SK-N-SH (cell line): ENCODE data around the gene LILRB4. TPM values are rescaled to one million over a fixed set of nuclear protein-coding genes. Genes with fewer than 3 reads are reported as not detected.

Source experiments
- CTCF ChIA-PET: fragments of 300-600, 350-600 bp; formaldehyde crosslinking; extraction: SDS; loops from one replicate; lab custom pipeline; 2021; lab: Yijun Ruan, JAX
- POLR2A ChIA-PET: fragments of 350-600 bp; sonication (Branson Sonifier 250); formaldehyde crosslinking; extraction: SDS; loops from one replicate; lab custom pipeline; 2020; ENCODE audit warnings: antibody characterized with exemption, inconsistent platforms; lab: Yijun Ruan, JAX
- DNase-seq: peaks from one replicate; pipeline ENCODE4 v3.0.0; 2012
- H2AFZ ChIP-seq: fragments of 200-600 bp; sonication (generic); 2 replicates; pipeline ENCODE4 v1.8.1; 2016; ENCODE audit warnings: antibody characterized with exemption, mild to moderate bottlenecking, low read depth
- H3F3A ChIP-seq: fragments of 200-600 bp; sonication (generic); replicated peaks from 2 replicates; pipeline ENCODE3; 2016; ENCODE audit warnings: antibody characterized with exemption, mild to moderate bottlenecking; ENCODE audit not compliant: insufficient read depth
- H3K27ac ChIP-seq, 2 experiments: fragments of 200-500 bp in 1 of 2; fragments of 200-600 bp in 1 of 2; sonication (Bioruptor generic) in 1 of 2; sonication (generic), shearing (Covaris generic) in 1 of 2; 2 replicates each; pipeline versions ENCODE4 v1.5.1 to v1.6.1; 2014 to 2016; ENCODE audit warnings: low read depth in 2 of 2, inconsistent platforms in 1 of 2, low read length in 1 of 2, mild to moderate bottlenecking in 1 of 2, mixed read lengths in 1 of 2
- H3K27me3 ChIP-seq: fragments of 200-600 bp; sonication (generic), shearing (Covaris generic); 2 replicates; pipeline ENCODE4 v1.6.1; 2016; ENCODE audit warnings: mixed run types; ENCODE audit not compliant: insufficient read depth
- H3K36me3 ChIP-seq, 2 experiments: fragments of 200-500 bp in 1 of 2; fragments of 200-600 bp in 1 of 2; sonication (Bioruptor generic) in 1 of 2; sonication (generic) in 1 of 2; replicated peaks in 1 of 2; 2 replicates each; pipeline versions ENCODE3 to v1.5.1; 2014 to 2016; ENCODE audit warnings: low read length in 1 of 2, mild to moderate bottlenecking in 1 of 2; ENCODE audit not compliant: insufficient read depth in 2 of 2, control insufficient read depth in 1 of 2
- H3K4me1 ChIP-seq, 2 experiments: fragments of 200-500 bp in 1 of 2; fragments of 200-600 bp in 1 of 2; sonication (Bioruptor generic) in 1 of 2; sonication (generic), shearing (Covaris generic) in 1 of 2; 2 replicates each; pipeline versions ENCODE4 v1.5.1 to v1.6.1; 2014 to 2016; ENCODE audit warnings: low read depth in 1 of 2, low read length in 1 of 2, mixed run types in 1 of 2; ENCODE audit not compliant: insufficient read depth in 2 of 2, control insufficient read depth in 1 of 2
- H3K4me2 ChIP-seq: fragments of 200-600 bp; sonication (generic), shearing (Covaris generic); 2 replicates; pipeline ENCODE4 v1.6.1; 2017; ENCODE audit warnings: mixed run types
- H3K4me3 ChIP-seq, 2 experiments: fragments of 200-500 bp in 1 of 2; fragments of 200-600 bp in 1 of 2; sonication (Bioruptor generic) in 1 of 2; sonication (generic), shearing (Covaris generic) in 1 of 2; 2 replicates each; pipeline versions ENCODE4 v1.5.1 to v1.8.1; 2014 to 2016; ENCODE audit warnings: low read depth in 2 of 2, inconsistent platforms in 1 of 2, low read length in 1 of 2, mild to moderate bottlenecking in 1 of 2, mixed read lengths in 1 of 2, moderate library complexity in 1 of 2
- H3K79me2 ChIP-seq: fragments of 200-600 bp; sonication (generic); 2 replicates; pipeline ENCODE4 v1.8.1; 2017; ENCODE audit warnings: mild to moderate bottlenecking; ENCODE audit not compliant: insufficient read depth
- H3K9ac ChIP-seq: fragments of 200-600 bp; sonication (generic); 2 replicates; pipeline ENCODE4 v1.6.1; 2017; ENCODE audit warnings: mixed run types
- H3K9me2 ChIP-seq: fragments of 200-600 bp; sonication (generic); 2 replicates; pipeline ENCODE4 v1.6.1; 2017; ENCODE audit warnings: mixed run types
- H3K9me3 ChIP-seq: fragments of 200-600 bp; sonication (generic); 2 replicates; pipeline ENCODE4 v1.6.1; 2017; ENCODE audit warnings: mixed run types, mild to moderate bottlenecking, moderate library complexity
- H4K20me1 ChIP-seq: fragments of 200-600 bp; sonication (generic); 2 replicates; pipeline ENCODE4 v1.6.1; 2017; ENCODE audit warnings: mild to moderate bottlenecking, mixed run types; ENCODE audit not compliant: insufficient read depth
- CHD2 ChIP-seq: fragments of 150-350 bp; IDR thresholded peaks from 2 replicates; pipeline ENCODE4 v1.6.1; 2018; ENCODE audit warnings: low read length; ENCODE audit not compliant: partially characterized antibody
- GABPA ChIP-seq: IDR thresholded peaks from 2 replicates; pipeline ENCODE4 v1.4.0; 2012; ENCODE audit warnings: low read depth, mild to moderate bottlenecking
- JUND ChIP-seq: IDR thresholded peaks from 2 replicates; pipeline ENCODE4 v1.4.0; 2012
- NRF1 ChIP-seq: IDR thresholded peaks from 2 replicates; pipeline ENCODE4 v1.6.1; 2012; ENCODE audit warnings: low read depth, mild to moderate bottlenecking, low read length
- POLR2AphosphoS5 ChIP-seq: IDR thresholded peaks from 2 replicates; pipeline ENCODE4 v1.6.1; 2012; ENCODE audit warnings: low read depth, low read length
- RAD21 ChIP-seq: IDR thresholded peaks from 2 replicates; pipeline ENCODE4 v1.6.1; 2012; ENCODE audit warnings: mild to moderate bottlenecking, low read length
- RXRA ChIP-seq: IDR thresholded peaks from 2 replicates; pipeline ENCODE4 v1.4.0; 2012; ENCODE audit warnings: low read depth, mild to moderate bottlenecking, borderline replicate concordance
- SIN3A ChIP-seq: IDR thresholded peaks from 2 replicates; pipeline ENCODE4 v1.6.1; 2012; ENCODE audit warnings: low read depth, mild to moderate bottlenecking, low read length, moderate library complexity, borderline replicate concordance
- SMC3 ChIP-seq: IDR thresholded peaks from 2 replicates; pipeline ENCODE4 v1.6.1; 2012; ENCODE audit warnings: low read depth, low read length, improper control_type of control experiment
- WGBS: methylation state at CpG from one replicate; pipeline ENCODE4 v1.1.6; 2017; ENCODE audit warnings: low lambda C conversion rate; 5-methylcytosine and 5-hydroxymethylcytosine counted together
- polyA plus RNA-seq, 3 experiments: library from polyadenylated mRNA; depleted of rRNA; stranded (reverse); fragments of >200 nt; gene quantifications; 2 replicates each; pipeline ENCODE4 v1.2.3, GENCODE V29; 2012
- TF ChIP-seq, protein P1 (sequence below): fragments of 150-350 bp; IDR thresholded peaks from 2 replicates; pipeline ENCODE4 v1.6.1; 2016; ENCODE audit warnings: mild to moderate bottlenecking, low read depth, low read length
- TF ChIP-seq, protein P2 (sequence below): IDR thresholded peaks from 2 replicates; pipeline ENCODE4 v1.6.1; 2012; ENCODE audit warnings: mild to moderate bottlenecking, low read depth, low read length, moderate library complexity
- TF ChIP-seq, protein P3 (sequence below): fragments of 150-350 bp; IDR thresholded peaks from 2 replicates; pipeline ENCODE4 v1.6.1; 2017; ENCODE audit warnings: antibody characterized with exemption, low read length, low read depth, borderline replicate concordance
- TF ChIP-seq, protein P4 (sequence below): IDR thresholded peaks from 2 replicates; pipeline ENCODE4 v1.4.0; 2012; ENCODE audit warnings: low read depth

The LILRB4 gene
- polyA plus RNA-seq, 1 of the 3 experiments (the other 2 are of a cell fraction): not detected

DNA sequence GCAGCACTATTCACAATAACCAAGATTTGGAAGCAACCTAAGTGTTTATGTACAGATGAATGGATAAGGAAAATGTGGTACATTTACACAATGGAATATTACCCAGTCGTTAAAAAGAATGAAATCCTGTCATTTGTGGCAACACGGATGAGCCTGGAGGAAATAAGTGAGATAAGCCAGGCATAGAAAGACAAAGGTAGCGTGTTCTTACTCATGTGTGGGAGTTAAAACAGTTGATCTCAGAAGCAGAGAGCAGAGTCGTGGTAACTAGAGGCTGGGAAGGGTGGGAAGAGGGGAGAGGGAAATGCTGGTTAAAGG lies 29.5 kb downstream of the LILRB4 start (continued):
- TF ChIP-seq, protein P1, sequence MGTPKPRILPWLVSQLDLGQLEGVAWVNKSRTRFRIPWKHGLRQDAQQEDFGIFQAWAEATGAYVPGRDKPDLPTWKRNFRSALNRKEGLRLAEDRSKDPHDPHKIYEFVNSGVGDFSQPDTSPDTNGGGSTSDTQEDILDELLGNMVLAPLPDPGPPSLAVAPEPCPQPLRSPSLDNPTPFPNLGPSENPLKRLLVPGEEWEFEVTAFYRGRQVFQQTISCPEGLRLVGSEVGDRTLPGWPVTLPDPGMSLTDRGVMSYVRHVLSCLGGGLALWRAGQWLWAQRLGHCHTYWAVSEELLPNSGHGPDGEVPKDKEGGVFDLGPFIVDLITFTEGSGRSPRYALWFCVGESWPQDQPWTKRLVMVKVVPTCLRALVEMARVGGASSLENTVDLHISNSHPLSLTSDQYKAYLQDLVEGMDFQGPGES: no peak
- TF ChIP-seq GABPA (no peak), NRF1 (no peak)

DNA sequence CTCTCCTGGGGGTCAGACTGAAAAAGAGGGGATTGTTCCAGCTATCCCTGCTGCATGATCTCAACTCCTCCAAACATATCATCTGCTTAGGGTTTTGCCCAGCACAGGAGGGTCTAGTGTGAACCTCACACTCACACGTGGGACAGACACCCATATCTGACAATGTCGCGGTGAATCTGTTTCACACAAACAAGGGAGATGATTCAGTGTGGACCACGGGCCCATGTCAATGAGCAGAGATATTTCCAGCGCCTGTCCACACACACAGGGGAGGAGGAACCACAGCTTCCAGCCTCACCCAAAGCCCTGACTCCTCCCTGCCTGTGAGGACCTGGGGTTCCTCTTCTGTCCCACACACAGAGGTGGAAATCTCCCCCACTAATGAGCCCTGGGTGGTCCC lies 31.9 kb downstream of the LILRB4 start:
- no peaks in the 10 kb centered on the region for H3K4me1 ChIP-seq
- no peaks in the 10 kb centered on the region for H4K20me1 ChIP-seq
- H3K4me2 ChIP-seq: no peak overlapping the region
- H3K9ac ChIP-seq: no peak overlapping the region
- TF ChIP-seq, protein P2, sequence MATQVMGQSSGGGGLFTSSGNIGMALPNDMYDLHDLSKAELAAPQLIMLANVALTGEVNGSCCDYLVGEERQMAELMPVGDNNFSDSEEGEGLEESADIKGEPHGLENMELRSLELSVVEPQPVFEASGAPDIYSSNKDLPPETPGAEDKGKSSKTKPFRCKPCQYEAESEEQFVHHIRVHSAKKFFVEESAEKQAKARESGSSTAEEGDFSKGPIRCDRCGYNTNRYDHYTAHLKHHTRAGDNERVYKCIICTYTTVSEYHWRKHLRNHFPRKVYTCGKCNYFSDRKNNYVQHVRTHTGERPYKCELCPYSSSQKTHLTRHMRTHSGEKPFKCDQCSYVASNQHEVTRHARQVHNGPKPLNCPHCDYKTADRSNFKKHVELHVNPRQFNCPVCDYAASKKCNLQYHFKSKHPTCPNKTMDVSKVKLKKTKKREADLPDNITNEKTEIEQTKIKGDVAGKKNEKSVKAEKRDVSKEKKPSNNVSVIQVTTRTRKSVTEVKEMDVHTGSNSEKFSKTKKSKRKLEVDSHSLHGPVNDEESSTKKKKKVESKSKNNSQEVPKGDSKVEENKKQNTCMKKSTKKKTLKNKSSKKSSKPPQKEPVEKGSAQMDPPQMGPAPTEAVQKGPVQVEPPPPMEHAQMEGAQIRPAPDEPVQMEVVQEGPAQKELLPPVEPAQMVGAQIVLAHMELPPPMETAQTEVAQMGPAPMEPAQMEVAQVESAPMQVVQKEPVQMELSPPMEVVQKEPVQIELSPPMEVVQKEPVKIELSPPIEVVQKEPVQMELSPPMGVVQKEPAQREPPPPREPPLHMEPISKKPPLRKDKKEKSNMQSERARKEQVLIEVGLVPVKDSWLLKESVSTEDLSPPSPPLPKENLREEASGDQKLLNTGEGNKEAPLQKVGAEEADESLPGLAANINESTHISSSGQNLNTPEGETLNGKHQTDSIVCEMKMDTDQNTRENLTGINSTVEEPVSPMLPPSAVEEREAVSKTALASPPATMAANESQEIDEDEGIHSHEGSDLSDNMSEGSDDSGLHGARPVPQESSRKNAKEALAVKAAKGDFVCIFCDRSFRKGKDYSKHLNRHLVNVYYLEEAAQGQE: no peak
- TF ChIP-seq, protein P3, sequence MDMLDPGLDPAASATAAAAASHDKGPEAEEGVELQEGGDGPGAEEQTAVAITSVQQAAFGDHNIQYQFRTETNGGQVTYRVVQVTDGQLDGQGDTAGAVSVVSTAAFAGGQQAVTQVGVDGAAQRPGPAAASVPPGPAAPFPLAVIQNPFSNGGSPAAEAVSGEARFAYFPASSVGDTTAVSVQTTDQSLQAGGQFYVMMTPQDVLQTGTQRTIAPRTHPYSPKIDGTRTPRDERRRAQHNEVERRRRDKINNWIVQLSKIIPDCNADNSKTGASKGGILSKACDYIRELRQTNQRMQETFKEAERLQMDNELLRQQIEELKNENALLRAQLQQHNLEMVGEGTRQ: no peak
- TF ChIP-seq GABPA (no peak), POLR2AphosphoS5 (no peak), NRF1 (no peak)
- no CpG with 5 or more reads among the region's 5 CpGs for WGBS
- ChIA-PET POLR2A (no interaction called here), CTCF (interaction anchor here (0.5 to 2.7 kb wide), 2 partner anchors 21 to 213 kb away, joined by 3 to 7 read pairs; no protein-coding TSS in a partner anchor)
- no peaks in the 10 kb centered on the region for H3K9me2 ChIP-seq
- no peaks in the 10 kb centered on the region for H3F3A ChIP-seq
- H2AFZ ChIP-seq: no peak overlapping the region
- H3K79me2 ChIP-seq: no peaks in the 10 kb centered on the region
- H3K9me3 ChIP-seq: no peaks in the 10 kb centered on the region
- H3K4me3 ChIP-seq: no peak overlapping the region
- DNase-seq: no peak
- H3K36me3 ChIP-seq: no peaks in the 10 kb centered on the region
- no peak overlapping the region for H3K27ac ChIP-seq
- peaks cover 6% of the 10 kb centered on the region; the same call in 1 of the 2 replicates for H3K27me3 ChIP-seq

DNA sequence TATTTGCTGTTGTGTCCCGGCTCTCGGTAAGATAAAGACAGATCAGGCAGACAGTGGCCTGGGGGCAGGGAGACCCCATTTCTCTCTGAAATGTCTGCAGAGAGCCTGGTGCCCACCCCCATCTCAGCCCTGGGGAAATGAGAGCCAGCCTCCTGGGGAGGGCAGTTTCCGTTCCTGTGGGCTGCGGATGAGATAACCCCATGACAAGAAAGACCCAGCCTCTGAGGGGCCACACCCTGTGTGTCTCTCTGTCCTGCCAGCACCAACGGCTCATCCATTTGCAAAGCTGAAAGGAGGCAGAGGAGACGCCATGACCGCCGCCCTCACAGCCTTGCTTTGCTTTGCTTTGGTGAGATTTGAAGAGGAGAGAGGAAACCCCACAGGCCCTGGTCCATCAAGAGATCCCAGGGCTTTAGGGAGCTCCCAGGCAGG lies 33.3 kb downstream of the LILRB4 start:
- Histone ChIP-seq H3K9me2 (no peaks in the 10 kb centered on the region), H3K27me3 (peaks cover 10% of the 10 kb centered on the region; the same call in 1 of the 2 replicates), H3F3A (no peaks in the 10 kb centered on the region), H4K20me1 (no peaks in the 10 kb centered on the region), H3K4me3 (no peak overlapping the region), H3K9me3 (no peaks in the 10 kb centered on the region), H3K79me2 (no peaks in the 10 kb centered on the region), H3K27ac (no peak overlapping the region), H3K9ac (no peak overlapping the region), H2AFZ (no peak overlapping the region), H3K4me2 (no peak overlapping the region), H3K4me1 (no peaks in the 10 kb centered on the region), H3K36me3 (no peaks in the 10 kb centered on the region)
- WGBS: 0% methylated on average over 4 of the region's 8 CpGs
- TF ChIP-seq RXRA (no peak), SMC3 (no peak), RAD21 (no peak), CHD2 (no peak), SIN3A (no peak), JUND (no peak)
- TF ChIP-seq, protein P4, sequence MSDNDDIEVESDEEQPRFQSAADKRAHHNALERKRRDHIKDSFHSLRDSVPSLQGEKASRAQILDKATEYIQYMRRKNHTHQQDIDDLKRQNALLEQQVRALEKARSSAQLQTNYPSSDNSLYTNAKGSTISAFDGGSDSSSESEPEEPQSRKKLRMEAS: no peak
- TF ChIP-seq, protein P2: no peak
- ChIA-PET CTCF (no interaction called here), POLR2A (no interaction called here)
- no peak for DNase-seq
